Neural cell (in vitro differentiated cells): ENCODE data around the gene FGF12. TPM values are rescaled to one million over a fixed set of nuclear protein-coding genes. Genes with fewer than 3 reads are reported as not detected.

Source experiments
- H2AFZ ChIP-seq: fragments of 200-600, 300-800 bp; sonication (generic), shearing (Covaris generic); 2 replicates; pipeline ENCODE4 v1.6.0; 2014; ENCODE audit warnings: low read depth, mild to moderate bottlenecking, antibody characterized with exemption, low read length, moderate library complexity
- H3F3A ChIP-seq: fragments of 200-600 bp; shearing (Covaris generic); 2 replicates; pipeline ENCODE4 v1.6.1; 2016; ENCODE audit warnings: mild to moderate bottlenecking, moderate library complexity, mixed read lengths, antibody characterized with exemption, low read length; ENCODE audit not compliant: insufficient read depth, poor library complexity, severe bottlenecking
- H3K27ac ChIP-seq: fragments of 200-600, 300-800 bp; sonication (generic), shearing (Covaris generic); 2 replicates; pipeline ENCODE4 v1.5.1; 2014; ENCODE audit warnings: mild to moderate bottlenecking, low read length, moderate library complexity
- H3K27me3 ChIP-seq: fragments of 300-800, 200-600 bp; sonication (generic), shearing (Covaris generic); 2 replicates; pipeline ENCODE4 v1.6.0; 2014; ENCODE audit warnings: mild to moderate bottlenecking, low read depth, low read length, moderate library complexity; ENCODE audit not compliant: insufficient read depth
- H3K36me3 ChIP-seq: fragments of 300-800, 200-600 bp; sonication (generic), shearing (Covaris generic); 2 replicates; pipeline ENCODE4 v1.5.1; 2014; ENCODE audit warnings: mild to moderate bottlenecking, antibody characterized with exemption, low read length, moderate library complexity; ENCODE audit not compliant: insufficient read depth
- H3K4me2 ChIP-seq: fragments of 300-800, 200-600 bp; sonication (generic), shearing (Covaris generic); 2 replicates; pipeline ENCODE4 v1.6.0; 2014; ENCODE audit warnings: mild to moderate bottlenecking, low read length
- H3K4me3 ChIP-seq: fragments of 300-800, 200-600 bp; sonication (generic), shearing (Covaris generic); 2 replicates; pipeline ENCODE4 v1.5.1; 2014; ENCODE audit warnings: mild to moderate bottlenecking, low read length, moderate library complexity
- H3K79me2 ChIP-seq: fragments of 200-600 bp; shearing (Covaris generic); replicated peaks from 2 replicates; pipeline ENCODE4 v1.6.0; 2014; ENCODE audit warnings: mild to moderate bottlenecking, low read length, moderate library complexity; ENCODE audit not compliant: insufficient read depth
- H3K9ac ChIP-seq: fragments of 300-800, 200-600 bp; sonication (generic), shearing (Covaris generic); 2 replicates; pipeline ENCODE4 v1.6.1; 2016; ENCODE audit warnings: mild to moderate bottlenecking, low read length, mixed read lengths
- H3K9me2 ChIP-seq: fragments of 200-600 bp; shearing (Covaris generic); 2 replicates; pipeline ENCODE4 v1.6.1; 2016; ENCODE audit warnings: mild to moderate bottlenecking, low read length, mixed read lengths; ENCODE audit not compliant: insufficient read depth
- H3K9me3 ChIP-seq: fragments of 200-600, 300-800 bp; sonication (generic), shearing (Covaris generic); 2 replicates; pipeline ENCODE4 v1.6.1; 2016; ENCODE audit warnings: mild to moderate bottlenecking, mixed run types, low read length, moderate library complexity, mixed read lengths
- H4K20me1 ChIP-seq: fragments of 200-600 bp; shearing (Covaris generic); 2 replicates; pipeline ENCODE4 v1.6.1; 2016; ENCODE audit warnings: mild to moderate bottlenecking, mixed run types; ENCODE audit not compliant: insufficient read depth
- CTCF ChIP-seq: fragments of 450-650 bp; IDR thresholded peaks from 2 replicates; pipeline ENCODE4 v1.5.1; 2014; ENCODE audit warnings: antibody characterized with exemption, mild to moderate bottlenecking, moderate library complexity; ENCODE audit not compliant: poor library complexity, severe bottlenecking
- EP300 ChIP-seq: fragments of 450-650 bp; conservative IDR thresholded peaks from 2 replicates; pipeline ENCODE4 v1.6.1; 2014; ENCODE audit warnings: antibody characterized with exemption, mild to moderate bottlenecking, moderate library complexity; ENCODE audit not compliant: poor library complexity, severe bottlenecking
- EZH2 ChIP-seq: fragments of 200-600, 300-800 bp; shearing (Covaris generic), sonication (generic); IDR thresholded peaks from 2 replicates; pipeline ENCODE4 v1.6.1; 2014; ENCODE audit warnings: antibody characterized with exemption, low read length, borderline replicate concordance, mild to moderate bottlenecking; ENCODE audit not compliant: insufficient read depth, poor library complexity, severe bottlenecking
- MXI1 ChIP-seq: fragments of 450-650 bp; conservative IDR thresholded peaks from 2 replicates; pipeline ENCODE4 v1.6.1; 2014; ENCODE audit warnings: antibody characterized with exemption, mild to moderate bottlenecking; ENCODE audit not compliant: poor library complexity, severe bottlenecking
- POLR2AphosphoS5 ChIP-seq: IDR thresholded peaks from 2 replicates; pipeline ENCODE4 v1.6.1; 2012
- RAD21 ChIP-seq: fragments of 450-650 bp; conservative IDR thresholded peaks from 2 replicates; pipeline ENCODE4 v1.6.1; 2014; ENCODE audit warnings: antibody characterized with exemption, mild to moderate bottlenecking, moderate library complexity
- REST ChIP-seq: IDR thresholded peaks from 2 replicates; pipeline ENCODE4 v1.6.1; 2012; ENCODE audit warnings: borderline replicate concordance
- SMC3 ChIP-seq: fragments of 450-650 bp; conservative IDR thresholded peaks from 2 replicates; pipeline ENCODE4 v1.6.1; 2014; ENCODE audit warnings: antibody characterized with exemption, mild to moderate bottlenecking, moderate library complexity; ENCODE audit not compliant: poor library complexity
- TAF1 ChIP-seq: IDR thresholded peaks from 2 replicates; pipeline ENCODE4 v1.6.1; 2012; ENCODE audit warnings: low read depth
- polyA plus RNA-seq: library from polyadenylated mRNA; depleted of rRNA; stranded (reverse); fragments of >200 nt; gene quantifications from 2 replicates; pipeline ENCODE4 v1.2.3, GENCODE V29; 2014

Gene FGF12
- polyA plus RNA-seq, 1 donor from 2014 or later, result 4.8 TPM

- Histone ChIP-seq H3K9me2 (no peaks in the 10 kb centered on the region), H3K27me3 (no peaks in the 10 kb centered on the region), H3F3A (no peaks in the 10 kb centered on the region), H3K27ac (no peak overlapping the region), H3K9me3 (no peaks in the 10 kb centered on the region), H3K4me2 (no peak overlapping the region), H3K79me2 (no peaks in the 10 kb centered on the region), H3K36me3 (no peaks in the 10 kb centered on the region), H3K4me3 (no peak overlapping the region), H2AFZ (no peak overlapping the region), H4K20me1 (no peaks in the 10 kb centered on the region), H3K9ac (no peak overlapping the region)
- TF ChIP-seq REST (no peak), RAD21 (no peak), TAF1 (no peak), SMC3 (no peak), POLR2AphosphoS5 (no peak), EZH2 (no peak), MXI1 (no peak), EP300 (no peak), CTCF (no peak)
Observed at GRCh38 chr3:192392986-192393385, 334.4 kb downstream of the FGF12 start.

- H3K4me2 ChIP-seq, result no peak overlapping the region
- no peak overlapping the region for H3K9ac ChIP-seq
- H3K27ac ChIP-seq, result no peak overlapping the region
- H3K9me2 ChIP-seq, result no peaks in the 10 kb centered on the region
- no peak overlapping the region for H2AFZ ChIP-seq
- no peaks in the 10 kb centered on the region for H3K36me3 ChIP-seq
- TF ChIP-seq RAD21 (no peak), EP300 (no peak), SMC3 (no peak), EZH2 (no peak)
- no peak overlapping the region for H3K4me3 ChIP-seq
- no peaks in the 10 kb centered on the region for H3K79me2 ChIP-seq
- H3K27me3 ChIP-seq, result no peaks in the 10 kb centered on the region
- H4K20me1 ChIP-seq, result no peaks in the 10 kb centered on the region
- no peaks in the 10 kb centered on the region for H3K9me3 ChIP-seq
- H3F3A ChIP-seq, result no peaks in the 10 kb centered on the region
Observed at GRCh38 chr3:192382861-192383260, 344.5 kb downstream of the FGF12 start.
